H9 (cell line): ENCODE measurements around the gene SUPT20H. TPM values are rescaled to one million over a fixed set of nuclear protein-coding genes. Genes with fewer than 3 reads are reported as not detected.

ENCODE experiments used
- DNase-seq: peaks from one replicate; pipeline ENCODE4 v3.0.0-alpha.2; 2017
- H2AFZ ChIP-seq: one replicate; pipeline ENCODE4 v1.6.1; 2013; ENCODE audit warnings: mild to moderate bottlenecking, low read length, control low read depth, moderate library complexity
- H2AK5ac ChIP-seq: 2 replicates; pipeline ENCODE4 v1.6.1; 2013; ENCODE audit warnings: low read length, control low read depth, mixed read lengths; ENCODE audit not compliant: insufficient read length
- H2BK120ac ChIP-seq: one replicate; pipeline ENCODE4 v1.6.1; 2013; ENCODE audit warnings: low read depth, mild to moderate bottlenecking, low read length, control low read depth, inconsistent platforms; ENCODE audit not compliant: poor library complexity, severe bottlenecking
- H2BK12ac ChIP-seq: 2 replicates; pipeline ENCODE4 v1.6.1; 2013; ENCODE audit warnings: low read length, control low read depth, mixed read lengths, low read depth; ENCODE audit not compliant: insufficient read length
- H2BK15ac ChIP-seq: 2 replicates; pipeline ENCODE4 v1.6.1; 2013; ENCODE audit warnings: low read depth, low read length, control low read depth
- H2BK20ac ChIP-seq: one replicate; pipeline ENCODE4 v1.6.1; 2013; ENCODE audit warnings: low read depth, mild to moderate bottlenecking, low read length, control low read depth, inconsistent platforms; ENCODE audit not compliant: poor library complexity, severe bottlenecking
- H2BK5ac ChIP-seq: 2 replicates; pipeline ENCODE4 v1.6.1; 2013; ENCODE audit warnings: low read length, control low read depth, mixed read lengths; ENCODE audit not compliant: insufficient read length
- H3K14ac ChIP-seq: 2 replicates; pipeline ENCODE4 v1.6.1; 2013; ENCODE audit warnings: low read length, control low read depth; ENCODE audit not compliant: insufficient read depth
- H3K18ac ChIP-seq: 2 replicates; pipeline ENCODE4 v1.6.1; 2013; ENCODE audit warnings: low read depth, mild to moderate bottlenecking, mixed read lengths, low read length, control low read depth; ENCODE audit not compliant: insufficient read length
- H3K23ac ChIP-seq: 2 replicates; pipeline ENCODE4 v1.6.1; 2013; ENCODE audit warnings: low read length, control low read depth, mixed read lengths, low read depth; ENCODE audit not compliant: insufficient read length
- H3K23me2 ChIP-seq: 2 replicates; pipeline ENCODE4 v1.6.1; 2013; ENCODE audit warnings: low read depth, mild to moderate bottlenecking, mixed read lengths, low read length, control low read depth; ENCODE audit not compliant: insufficient read length, poor library complexity, severe bottlenecking
- H3K27ac ChIP-seq: 2 replicates; pipeline ENCODE4 v1.5.1; 2013; ENCODE audit warnings: low read length, control low read depth, mixed read lengths, low read depth; ENCODE audit not compliant: insufficient read length
- H3K27me3 ChIP-seq: 2 replicates; pipeline ENCODE4 v1.6.1; 2013; ENCODE audit warnings: low read length, control low read depth, inconsistent platforms; ENCODE audit not compliant: insufficient read depth
- H3K4ac ChIP-seq: 2 replicates; pipeline ENCODE4 v1.6.1; 2013; ENCODE audit warnings: low read depth, mild to moderate bottlenecking, control low read depth, inconsistent platforms, low read length, moderate library complexity
- H3K4me1 ChIP-seq: 2 replicates; pipeline ENCODE4 v1.6.1; 2013; ENCODE audit warnings: low read length, control low read depth, inconsistent platforms; ENCODE audit not compliant: insufficient read depth
- H3K4me2 ChIP-seq: 2 replicates; pipeline ENCODE4 v1.6.1; 2013; ENCODE audit warnings: low read length, control low read depth, mixed read lengths; ENCODE audit not compliant: insufficient read length, insufficient read depth
- H3K56ac ChIP-seq: 2 replicates; pipeline ENCODE4 v1.6.1; 2013; ENCODE audit warnings: low read depth, mild to moderate bottlenecking, mixed read lengths, low read length, control low read depth; ENCODE audit not compliant: insufficient read length
- H3K79me1 ChIP-seq: 2 replicates; pipeline ENCODE4 v1.6.1; 2013; ENCODE audit warnings: low read depth, mild to moderate bottlenecking, moderate library complexity, low read length, control low read depth, inconsistent platforms; ENCODE audit not compliant: insufficient read depth, poor library complexity, severe bottlenecking
- H3K79me2 ChIP-seq: 2 replicates; pipeline ENCODE4 v1.6.1; 2013; ENCODE audit warnings: low read length, control low read depth, inconsistent platforms; ENCODE audit not compliant: insufficient read depth
- H3K9ac ChIP-seq: 2 replicates; pipeline ENCODE4 v1.6.1; 2013; ENCODE audit warnings: low read length, control low read depth, mixed read lengths; ENCODE audit not compliant: insufficient read length; ENCODE audit errors: extremely low read depth
- H3K9me3 ChIP-seq: one replicate; pipeline ENCODE4 v1.6.1; 2013; ENCODE audit warnings: low read depth, low read length, inconsistent platforms; ENCODE audit not compliant: control insufficient read depth
- H3T11ph ChIP-seq: one replicate; pipeline ENCODE4 v1.6.1; 2013; ENCODE audit warnings: mild to moderate bottlenecking, low read length, control low read depth, inconsistent platforms
- H4K20me1 ChIP-seq: one replicate; pipeline ENCODE4 v1.6.1; 2013; ENCODE audit not compliant: control insufficient read depth, insufficient read length, insufficient read depth
- H4K5ac ChIP-seq: 2 replicates; pipeline ENCODE4 v1.6.1; 2013; ENCODE audit warnings: low read depth, mild to moderate bottlenecking, mixed read lengths, low read length, control low read depth; ENCODE audit not compliant: insufficient read length
- H4K8ac ChIP-seq: replicated peaks from 2 replicates; pipeline ENCODE4 v1.6.1; 2013; ENCODE audit warnings: low read length, control low read depth, mixed read lengths, low read depth; ENCODE audit not compliant: insufficient read length
- H4K91ac ChIP-seq: 2 replicates; pipeline ENCODE4 v1.6.1; 2013; ENCODE audit warnings: low read depth, mild to moderate bottlenecking, moderate library complexity, mixed read lengths, low read length, control low read depth; ENCODE audit not compliant: insufficient read length
- H3K27ac Mint-ChIP-seq, 3 experiments: 2 replicates in 2 of 3; 3 replicates in 1 of 3; pipeline ENCODE4 v1.8.0; 2020 to 2021; ENCODE audit warnings: mixed read lengths in 3 of 3, mild to moderate bottlenecking in 1 of 3, moderate library complexity in 1 of 3
- H3K27me3 Mint-ChIP-seq: 2 replicates; pipeline ENCODE4 v1.8.0; 2021; ENCODE audit warnings: low read depth, mild to moderate bottlenecking, moderate library complexity, mixed read lengths
- H3K36me3 Mint-ChIP-seq, 3 experiments: 2 replicates in 2 of 3; 3 replicates in 1 of 3; pipeline ENCODE4 v1.8.0; 2020 to 2021; ENCODE audit warnings: low read depth in 3 of 3, mixed read lengths in 3 of 3; ENCODE audit not compliant: insufficient read depth in 1 of 3
- H3K4me1 Mint-ChIP-seq, 2 experiments: 2 replicates each; pipeline ENCODE4 v1.8.0; 2020; ENCODE audit warnings: mixed read lengths in 2 of 2
- H3K4me3 Mint-ChIP-seq, 2 experiments: 2 replicates in 1 of 2; 3 replicates in 1 of 2; pipeline ENCODE4 v1.8.0; 2020 to 2021; ENCODE audit warnings: mild to moderate bottlenecking in 2 of 2, mixed read lengths in 2 of 2, moderate library complexity in 1 of 2
- H3K9me3 Mint-ChIP-seq, 2 experiments: 2 replicates in 1 of 2; 3 replicates in 1 of 2; pipeline ENCODE4 v1.8.0; 2020; ENCODE audit warnings: mild to moderate bottlenecking in 2 of 2, mixed read lengths in 2 of 2, moderate library complexity in 1 of 2
- WGBS: extraction: QIAGEN DNeasy Blood & Tissue Kit; methylation state at CpG from one replicate; pipeline ENCODE4 v1.1.7; 2013; ENCODE audit warnings: missing lambda C conversion rate, low lambda C conversion rate, mixed read lengths; ENCODE audit not compliant: insufficient read length; ENCODE audit errors: extremely low coverage; 5-methylcytosine and 5-hydroxymethylcytosine counted together
- total RNA-seq: library from RNA; stranded (reverse); gene quantifications from 2 replicates; pipeline ENCODE4 v1.2.1, GENCODE V29; 2021
- TF ChIP-seq, protein P1 (sequence below): fragments of 200-600 bp; sonication (generic); conservative IDR thresholded peaks from 3 replicates; pipeline ENCODE4 v1.8.0; 2021; ENCODE audit warnings: antibody characterized with exemption, mild to moderate bottlenecking

Gene SUPT20H
- total RNA-seq, 1 experiment from 2014 or later = 59.5 TPM

DNA sequence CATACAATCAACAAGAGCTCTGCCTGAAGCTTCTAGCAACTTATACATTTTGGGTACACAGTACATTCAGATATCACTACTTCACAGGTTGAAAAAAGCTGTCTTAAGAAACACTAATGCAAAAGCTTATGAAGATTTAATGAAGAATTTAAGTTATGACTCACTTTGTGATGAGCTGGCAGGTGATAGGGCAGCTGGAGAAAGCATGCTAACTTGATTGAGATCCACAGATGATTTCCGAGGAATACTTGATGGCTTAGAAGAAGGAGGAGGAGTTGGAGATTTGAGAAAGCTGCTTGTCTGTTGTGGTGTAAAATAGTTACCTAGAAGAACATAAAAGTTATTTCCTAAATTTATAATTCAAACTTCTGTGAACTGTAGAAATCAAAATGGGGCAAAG is 35.6 kb downstream of the SUPT20H start:
- Histone ChIP-seq H4K5ac (no peak overlapping the region), H2AFZ (no peak overlapping the region), H3K27me3 (no peaks in the 10 kb centered on the region), H3K4me1 (no peaks in the 10 kb centered on the region), H3T11ph (no peak overlapping the region), H2AK5ac (no peak overlapping the region), H4K8ac (no peak overlapping the region), H3K27ac (no peak overlapping the region), H3K23me2 (no peaks in the 10 kb centered on the region), H3K4me2 (no peak overlapping the region), H2BK15ac (no peak overlapping the region), H4K20me1 (peaks cover 3% of the 10 kb centered on the region), H3K56ac (no peak overlapping the region), H3K79me2 (no peaks in the 10 kb centered on the region), H3K14ac (no peak overlapping the region), H3K9ac (no peak overlapping the region), H2BK12ac (no peak overlapping the region), H4K91ac (no peak overlapping the region), H3K79me1 (no peaks in the 10 kb centered on the region), H3K23ac (no peak overlapping the region), H2BK20ac (no peak overlapping the region), H3K9me3 (no peaks in the 10 kb centered on the region), H3K4ac (no peak overlapping the region), H3K18ac (no peak overlapping the region), H2BK120ac (no peak overlapping the region), H2BK5ac (no peak overlapping the region)
- TF ChIP-seq, protein P1, sequence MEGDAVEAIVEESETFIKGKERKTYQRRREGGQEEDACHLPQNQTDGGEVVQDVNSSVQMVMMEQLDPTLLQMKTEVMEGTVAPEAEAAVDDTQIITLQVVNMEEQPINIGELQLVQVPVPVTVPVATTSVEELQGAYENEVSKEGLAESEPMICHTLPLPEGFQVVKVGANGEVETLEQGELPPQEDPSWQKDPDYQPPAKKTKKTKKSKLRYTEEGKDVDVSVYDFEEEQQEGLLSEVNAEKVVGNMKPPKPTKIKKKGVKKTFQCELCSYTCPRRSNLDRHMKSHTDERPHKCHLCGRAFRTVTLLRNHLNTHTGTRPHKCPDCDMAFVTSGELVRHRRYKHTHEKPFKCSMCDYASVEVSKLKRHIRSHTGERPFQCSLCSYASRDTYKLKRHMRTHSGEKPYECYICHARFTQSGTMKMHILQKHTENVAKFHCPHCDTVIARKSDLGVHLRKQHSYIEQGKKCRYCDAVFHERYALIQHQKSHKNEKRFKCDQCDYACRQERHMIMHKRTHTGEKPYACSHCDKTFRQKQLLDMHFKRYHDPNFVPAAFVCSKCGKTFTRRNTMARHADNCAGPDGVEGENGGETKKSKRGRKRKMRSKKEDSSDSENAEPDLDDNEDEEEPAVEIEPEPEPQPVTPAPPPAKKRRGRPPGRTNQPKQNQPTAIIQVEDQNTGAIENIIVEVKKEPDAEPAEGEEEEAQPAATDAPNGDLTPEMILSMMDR = no peak
- DNase-seq = no peak
- H3K36me3 Mint-ChIP-seq = peaks cover 20 to 59% (median 59%) of the 10 kb centered on the region in 3 experiments; a peak in 6 of 7 replicates
- H3K27me3 Mint-ChIP-seq = no peaks in the 10 kb centered on the region
- H3K4me1 Mint-ChIP-seq = no peaks in the 10 kb centered on the region
- H3K27ac Mint-ChIP-seq = no peak overlapping the region
- WGBS = no CpG with 5 or more reads among the region's 1 CpG
- no peak overlapping the region for H3K4me3 Mint-ChIP-seq
- H3K9me3 Mint-ChIP-seq = no peaks in the 10 kb centered on the region
